Activated naive CD4-positive, alpha-beta T cell treated with anti-CD3 and anti-CD28 coated beads, Interleukin-2, amount 50 U/mL, for 24 hours (primary cell): ENCODE results near the gene ABHD10.

ENCODE experiments used
- H3K27ac Mint-ChIP-seq: one replicate; pipeline ENCODE4 v1.8.0; 2021; ENCODE audit warnings: mild to moderate bottlenecking, mixed read lengths
- H3K27me3 Mint-ChIP-seq: one replicate; pipeline ENCODE4 v1.8.0; 2021; ENCODE audit warnings: mixed read lengths
- H3K36me3 Mint-ChIP-seq: one replicate; pipeline ENCODE4 v1.8.0; 2021; ENCODE audit warnings: mixed read lengths
- H3K4me1 Mint-ChIP-seq: one replicate; pipeline ENCODE4 v1.8.0; 2021; ENCODE audit warnings: mixed read lengths
- H3K4me3 Mint-ChIP-seq: one replicate; pipeline ENCODE4 v1.8.0; 2021; ENCODE audit warnings: mild to moderate bottlenecking, mixed read lengths
- H3K9me3 Mint-ChIP-seq: one replicate; pipeline ENCODE4 v1.8.0; 2021; ENCODE audit warnings: mixed read lengths

The ABHD10 gene

GRCh38 chr3:111955876-111956275, 22.9 kb upstream of the ABHD10 start:
- Mint-ChIP-seq H3K9me3 (no peaks in the 10 kb centered on the region), H3K36me3 (no peaks in the 10 kb centered on the region), H3K27me3 (no peaks in the 10 kb centered on the region), H3K27ac (no peak overlapping the region), H3K4me3 (no peak overlapping the region), H3K4me1 (no peaks in the 10 kb centered on the region)

- Mint-ChIP-seq H3K4me1 (no peaks in the 10 kb centered on the region), H3K27ac (no peak overlapping the region), H3K36me3 (no peaks in the 10 kb centered on the region), H3K9me3 (no peaks in the 10 kb centered on the region), H3K4me3 (no peak overlapping the region), H3K27me3 (no peaks in the 10 kb centered on the region)
These were observed 22.4 kb upstream of the ABHD10 start for GRCh38 chr3:111956449-111956848.

GRCh38 chr3:111956995-111957734, 21.7 kb upstream of the ABHD10 start:
- Mint-ChIP-seq H3K4me1 (no peaks in the 10 kb centered on the region), H3K4me3 (no peak overlapping the region), H3K27ac (no peak overlapping the region), H3K36me3 (no peaks in the 10 kb centered on the region), H3K27me3 (no peaks in the 10 kb centered on the region), H3K9me3 (no peaks in the 10 kb centered on the region)

- no peaks in the 10 kb centered on the region for H3K27me3 Mint-ChIP-seq
- no peaks in the 10 kb centered on the region for H3K36me3 Mint-ChIP-seq
- no peaks in the 10 kb centered on the region for H3K9me3 Mint-ChIP-seq
- no peak overlapping the region for H3K4me3 Mint-ChIP-seq
- no peak overlapping the region for H3K27ac Mint-ChIP-seq
- H3K4me1 Mint-ChIP-seq: peaks cover 12% of the 10 kb centered on the region
These were observed 17.2 kb upstream of the ABHD10 start for GRCh38 chr3:111961461-111962164.

- no peak overlapping the region for H3K27ac Mint-ChIP-seq
- no peaks in the 10 kb centered on the region for H3K27me3 Mint-ChIP-seq
- no peaks in the 10 kb centered on the region for H3K36me3 Mint-ChIP-seq
- H3K4me1 Mint-ChIP-seq: peaks cover 17% of the 10 kb centered on the region
- no peak overlapping the region for H3K4me3 Mint-ChIP-seq
- no peaks in the 10 kb centered on the region for H3K9me3 Mint-ChIP-seq
These were observed 15.4 kb upstream of the ABHD10 start for GRCh38 chr3:111963424-111963823.

GRCh38 chr3:111965484-111965883, 13.3 kb upstream of the ABHD10 start:
- Mint-ChIP-seq H3K27ac (no peak overlapping the region), H3K4me1 (peaks cover 17% of the 10 kb centered on the region), H3K36me3 (no peaks in the 10 kb centered on the region), H3K9me3 (no peaks in the 10 kb centered on the region), H3K4me3 (no peak overlapping the region), H3K27me3 (no peaks in the 10 kb centered on the region)

- Mint-ChIP-seq H3K27ac (no peak overlapping the region), H3K4me1 (peaks cover 17% of the 10 kb centered on the region), H3K27me3 (no peaks in the 10 kb centered on the region), H3K36me3 (no peaks in the 10 kb centered on the region), H3K4me3 (no peak overlapping the region), H3K9me3 (no peaks in the 10 kb centered on the region)
These were observed 11.8 kb upstream of the ABHD10 start for GRCh38 chr3:111967068-111967467.

- H3K4me3 Mint-ChIP-seq: peak overlapping the region; percentile 5
- H3K27me3 Mint-ChIP-seq: no peaks in the 10 kb centered on the region
- no peaks in the 10 kb centered on the region for H3K36me3 Mint-ChIP-seq
- no peaks in the 10 kb centered on the region for H3K9me3 Mint-ChIP-seq
- peak overlapping the region; percentile 16 for H3K27ac Mint-ChIP-seq
- H3K4me1 Mint-ChIP-seq: peaks cover 17% of the 10 kb centered on the region
These were observed 11.1 kb upstream of the ABHD10 start for GRCh38 chr3:111967651-111968274.

- Mint-ChIP-seq H3K4me1 (peaks cover 11% of the 10 kb centered on the region), H3K27ac (no peak overlapping the region), H3K4me3 (no peak overlapping the region), H3K27me3 (no peaks in the 10 kb centered on the region), H3K9me3 (no peaks in the 10 kb centered on the region), H3K36me3 (no peaks in the 10 kb centered on the region)
These were observed 10.3 kb upstream of the ABHD10 start for GRCh38 chr3:111968319-111969054.

GRCh38 chr3:111970376-111970775, 8.4 kb upstream of the ABHD10 start:
- H3K4me1 Mint-ChIP-seq: peaks cover 5% of the 10 kb centered on the region
- peaks cover 2% of the 10 kb centered on the region for H3K27me3 Mint-ChIP-seq
- no peak overlapping the region for H3K27ac Mint-ChIP-seq
- no peaks in the 10 kb centered on the region for H3K9me3 Mint-ChIP-seq
- H3K4me3 Mint-ChIP-seq: no peak overlapping the region
- H3K36me3 Mint-ChIP-seq: no peaks in the 10 kb centered on the region

- H3K27ac Mint-ChIP-seq: no peak overlapping the region
- peaks cover 2% of the 10 kb centered on the region for H3K27me3 Mint-ChIP-seq
- H3K36me3 Mint-ChIP-seq: no peaks in the 10 kb centered on the region
- H3K4me1 Mint-ChIP-seq: peaks cover 5% of the 10 kb centered on the region
- H3K9me3 Mint-ChIP-seq: no peaks in the 10 kb centered on the region
- no peak overlapping the region for H3K4me3 Mint-ChIP-seq
These were observed 7.2 kb upstream of the ABHD10 start for GRCh38 chr3:111971533-111972130.

GRCh38 chr3:111972891-111973290, 5.9 kb upstream of the ABHD10 start:
- no peak overlapping the region for H3K4me3 Mint-ChIP-seq
- H3K27ac Mint-ChIP-seq: no peak overlapping the region
- H3K36me3 Mint-ChIP-seq: no peaks in the 10 kb centered on the region
- H3K9me3 Mint-ChIP-seq: no peaks in the 10 kb centered on the region
- H3K27me3 Mint-ChIP-seq: peaks cover 2% of the 10 kb centered on the region
- H3K4me1 Mint-ChIP-seq: no peaks in the 10 kb centered on the region

- Mint-ChIP-seq H3K4me3 (no peak overlapping the region), H3K27me3 (peaks cover 2% of the 10 kb centered on the region), H3K4me1 (peaks cover 13% of the 10 kb centered on the region), H3K36me3 (no peaks in the 10 kb centered on the region), H3K9me3 (no peaks in the 10 kb centered on the region), H3K27ac (no peak overlapping the region)
These were observed 3.7 kb upstream of the ABHD10 start for GRCh38 chr3:111975131-111975530.

GRCh38 chr3:111976254-111976653, 2.6 kb upstream of the ABHD10 start:
- no peak overlapping the region for H3K27ac Mint-ChIP-seq

GRCh38 chr3:111979434-111980038, 710 bp downstream of the ABHD10 start:
- H3K27me3 Mint-ChIP-seq: no peaks in the 10 kb centered on the region
- peaks cover 6% of the 10 kb centered on the region for H3K36me3 Mint-ChIP-seq
- no peaks in the 10 kb centered on the region for H3K9me3 Mint-ChIP-seq
- peaks cover 56% of the 10 kb centered on the region for H3K4me1 Mint-ChIP-seq
- H3K27ac Mint-ChIP-seq: peak overlapping the region; percentile 7
- peak overlapping the region; percentile 77 for H3K4me3 Mint-ChIP-seq

More at GRCh38 chr3:111976254-111976653, 2.6 kb upstream of the ABHD10 start:
- Mint-ChIP-seq H3K9me3 (no peaks in the 10 kb centered on the region), H3K27me3 (peaks cover 2% of the 10 kb centered on the region), H3K4me3 (no peak overlapping the region), H3K4me1 (peaks cover 24% of the 10 kb centered on the region), H3K36me3 (peaks cover 1% of the 10 kb centered on the region)
